PC-9 (cell line): ENCODE measurements around the gene HSD11B1L. TPM values are rescaled to one million over a fixed set of nuclear protein-coding genes. Genes with fewer than 3 reads are reported as not detected.
"Not testable (repeated sequence)": the region's sequence is repeated elsewhere in the genome, so short reads cannot be mapped to it uniquely, and the experiment has no call there.

ENCODE experiments used
- BruUV-seq: library from RNA; stranded (reverse); fragments of 400-500 nt; replicated peaks from 2 replicates; lab custom pipeline; 2021; lab: Mats Ljungman, UMichigan
- CTCF ChIA-PET: fragments of 300-600 bp; sonication (Branson Sonifier 250); formaldehyde crosslinking; loops from one replicate; lab custom pipeline; 2022; ENCODE audit warnings: antibody characterized with exemption; lab: Charles Lee
- POLR2A ChIA-PET: fragments of 300-600 bp; sonication (Branson Sonifier 250); formaldehyde crosslinking; loops from one replicate; lab custom pipeline; 2022; ENCODE audit warnings: antibody characterized with exemption; ENCODE audit not compliant: unreplicated experiment; lab: Charles Lee
- DNase-seq, 2 experiments: peaks; one replicate each; pipeline versions ENCODE4 v3.0.0 to v3.0.0-alpha.2; 2015 to 2022; ENCODE audit warnings: mixed read lengths in 1 of 2
- H2AFZ ChIP-seq: fragments of 200-600 bp; sonication (generic); 2 replicates; pipeline ENCODE4 v1.8.1; 2017; ENCODE audit warnings: antibody characterized with exemption
- H3F3A ChIP-seq: fragments of 200-600 bp; sonication (generic); 2 replicates; pipeline ENCODE4 v1.8.1; 2017; ENCODE audit warnings: antibody characterized with exemption, mild to moderate bottlenecking, low read depth; ENCODE audit not compliant: insufficient read depth
- H3K27ac ChIP-seq: fragments of 200-600 bp; sonication (generic); 2 replicates; pipeline ENCODE4 v1.6.1; 2016; ENCODE audit warnings: mixed run types
- H3K27me3 ChIP-seq: fragments of 200-600 bp; sonication (generic); 2 replicates; pipeline ENCODE4 v1.6.1; 2016; ENCODE audit warnings: low read depth, mixed run types; ENCODE audit not compliant: insufficient read depth
- H3K36me3 ChIP-seq: fragments of 200-600 bp; sonication (generic); 2 replicates; pipeline ENCODE4 v1.6.1; 2016; ENCODE audit warnings: low read depth, mixed run types
- H3K4me1 ChIP-seq: fragments of 200-600 bp; sonication (generic); replicated peaks from 2 replicates; pipeline ENCODE4 v1.6.1; 2016; ENCODE audit warnings: mixed run types; ENCODE audit not compliant: insufficient read depth
- H3K4me2 ChIP-seq: fragments of 200-600 bp; sonication (generic); 2 replicates; pipeline ENCODE4 v1.6.1; 2017; ENCODE audit warnings: mixed run types
- H3K4me3 ChIP-seq: fragments of 200-600 bp; sonication (generic); 2 replicates; pipeline ENCODE4 v1.6.1; 2016; ENCODE audit warnings: mixed run types
- H3K79me2 ChIP-seq: fragments of 200-600 bp; sonication (generic); 2 replicates; pipeline ENCODE4 v1.6.1; 2017; ENCODE audit warnings: low read depth, mixed run types
- H3K9me2 ChIP-seq: fragments of 200-600 bp; sonication (generic); 2 replicates; pipeline ENCODE4 v1.8.1; 2017; ENCODE audit warnings: mild to moderate bottlenecking; ENCODE audit not compliant: insufficient read depth
- H3K9me3 ChIP-seq: fragments of 200-600 bp; sonication (generic); 2 replicates; pipeline ENCODE4 v1.8.1; 2016; ENCODE audit warnings: low read depth; ENCODE audit not compliant: insufficient read depth
- H4K20me1 ChIP-seq: fragments of 200-600 bp; sonication (generic); 2 replicates; pipeline ENCODE4 v1.8.1; 2017; ENCODE audit not compliant: insufficient read depth
- CTCF ChIP-seq: fragments of 200-600 bp; sonication (generic); conservative IDR thresholded peaks from 2 replicates; pipeline ENCODE4 v1.6.1; 2017; ENCODE audit warnings: mixed run types, antibody characterized with exemption, mild to moderate bottlenecking, moderate library complexity
- EZH2 ChIP-seq: fragments of 200-600 bp; sonication (generic); IDR thresholded peaks from 2 replicates; pipeline ENCODE4 v1.8.0; 2017; ENCODE audit warnings: antibody characterized with exemption, low read depth
- intact Hi-C: fragments of 100-400 bp; cut with micrococcal nuclease; formaldehyde crosslinking; loops from one replicate; pipeline ENCODE4 v1.10.0; 2022; ENCODE audit not compliant: unreplicated experiment
- total RNA-seq: library from RNA; stranded (reverse); gene quantifications from 2 replicates; pipeline ENCODE4 v1.2.3, GENCODE V29; 2021

HSD11B1L gene
- total RNA-seq, 1 experiment from 2014 or later, result 7.5 TPM

- Histone ChIP-seq H3K4me1 (peaks cover 9% of the 10 kb centered on the region), H3K4me3 (peak within 1 kb of the TSS; percentile 97), H3K9me3 (no peaks in the 10 kb centered on the region), H3K9me2 (no peaks in the 10 kb centered on the region), H3K4me2 (peak within 1 kb of the TSS; percentile 97), H3F3A (peaks cover 23% of the 10 kb centered on the region), H3K79me2 (peaks cover 42% of the 10 kb centered on the region), H4K20me1 (peaks cover 17% of the 10 kb centered on the region), H2AFZ (peak within 1 kb of the TSS; percentile 87), H3K36me3 (peaks cover 4% of the 10 kb centered on the region; the same call in 1 of the 2 replicates), H3K27ac (peak within 1 kb of the TSS; percentile 99), H3K27me3 (no peaks in the 10 kb centered on the region)
- DNase-seq, result peak; percentile 90 to 92
- no peak for TF ChIP-seq EZH2
- peak; percentile 70 for TF ChIP-seq CTCF
- no TSS peak for BruUV-seq
- ChIA-PET POLR2A (interaction anchor here (0.5 to 0.9 kb wide), 7 partner anchors 8 to 849 kb away, joined by 3 to 5 read pairs (median 3); partner anchors contain the start of genes RPL36, SAFB and SAFB2), CTCF (interaction anchor here (0.6 kb wide), 2 partner anchors 20 to 718 kb away, joined by 5 read pairs; no protein-coding TSS in a partner anchor)
- intact Hi-C loops, result no loop called here
These were observed 39.3 kb downstream of the HSD11B1L start, which contains the start of the genes CATSPERD and LONP1 for GRCh38 chr19:5719961-5720790. Gene CATSPERD, plus strand, starts transcription at chr19:5720637. Its CDS starts 101 bp downstream, at chr19:5720738. Gene LONP1, minus strand, starts transcription at chr19:5720146. Its CDS starts 14 bp downstream, at chr19:5720132.

- Histone ChIP-seq H3K4me1 (no peaks in the 10 kb centered on the region), H4K20me1 (no peaks in the 10 kb centered on the region), H3K9me3 (no peaks in the 10 kb centered on the region), H3K27me3 (no peaks in the 10 kb centered on the region), H3K4me3 (no peak overlapping the region), H3K4me2 (no peak overlapping the region), H3K36me3 (no peaks in the 10 kb centered on the region), H2AFZ (no peak overlapping the region), H3K9me2 (no peaks in the 10 kb centered on the region), H3F3A (no peaks in the 10 kb centered on the region), H3K79me2 (no peaks in the 10 kb centered on the region), H3K27ac (no peak overlapping the region)
- no peak for DNase-seq
- no TSS peak for BruUV-seq
- POLR2A ChIA-PET, result no interaction called here
- TF ChIP-seq CTCF (no peak), EZH2 (no peak)
- CTCF ChIA-PET, result interaction anchor here (0.6 kb wide), 1 partner anchor 637 kb away, joined by 3 read pairs; no protein-coding TSS in a partner anchor
- intact Hi-C loops, result no loop called here
These were observed 46.7 kb downstream of the HSD11B1L start for GRCh38 chr19:5727453-5728050.

- DNase-seq, H4K20me1 ChIP-seq, H3K27ac ChIP-seq, H3K36me3 ChIP-seq, H3K9me2 ChIP-seq, H3K79me2 ChIP-seq, CTCF ChIA-PET, BruUV-seq, H3K4me2 ChIP-seq, H3K27me3 ChIP-seq, H3K4me3 ChIP-seq, intact Hi-C loops, H3K9me3 ChIP-seq, H3F3A ChIP-seq, H2AFZ ChIP-seq, POLR2A ChIA-PET, H3K4me1 ChIP-seq: not testable (repeated sequence)
These were observed 52.3 kb downstream of the HSD11B1L start for GRCh38 chr19:5733172-5733571.

Other genes starting within 250 kb of the HSD11B1L start
- gene ZNRF4, start 225.6 kb upstream of the HSD11B1L start, total RNA-seq, result not detected in 2 replicates
- gene TINCR, start 113.1 kb upstream of the HSD11B1L start, total RNA-seq, result 4.4 and 8.0 TPM in 2 replicates
- 43.1 and 66.1 TPM in 2 replicates for gene SAFB2, start 58.3 kb upstream of the HSD11B1L start, total RNA-seq
- 68.7 and 88.7 TPM in 2 replicates for gene SAFB, start 57.9 kb upstream of the HSD11B1L start, total RNA-seq
- gene MICOS13, start 511 bp upstream of the HSD11B1L start, total RNA-seq, result 31.1 and 34.7 TPM in 2 replicates
- gene RPL36, start 9.3 kb downstream of the HSD11B1L start, total RNA-seq, result 772 and 787 TPM in 2 replicates
- 78.2 and 140 TPM in 2 replicates for gene LONP1, start 39.1 kb downstream of the HSD11B1L start, total RNA-seq
- gene CATSPERD, start 39.6 kb downstream of the HSD11B1L start, total RNA-seq, result not detected in 2 replicates
- gene PRR22, start 103.7 kb downstream of the HSD11B1L start, total RNA-seq, result 4.5 and 4.6 TPM in 2 replicates
- 27.1 and 29.2 TPM in 2 replicates for gene DUS3L, start 110.1 kb downstream of the HSD11B1L start, total RNA-seq
- 1.9 and 3.5 TPM in 2 replicates for gene NRTN, start 124.0 kb downstream of the HSD11B1L start, total RNA-seq
- 0.43 and 0.55 TPM in 2 replicates for gene FUT6, start 158.7 kb downstream of the HSD11B1L start, total RNA-seq
- 28.5 and 28.7 TPM in 2 replicates for gene FUT3, start 170.4 kb downstream of the HSD11B1L start, total RNA-seq
- gene FUT5, start 189.5 kb downstream of the HSD11B1L start, total RNA-seq, result 0.28 TPM in 1 of 2 replicates, not detected in the other
- gene NDUFA11, start 222.8 kb downstream of the HSD11B1L start, total RNA-seq, result 169 and 181 TPM in 2 replicates
- 6.2 and 7.1 TPM in 2 replicates for gene VMAC, start 223.8 kb downstream of the HSD11B1L start, total RNA-seq
- gene CAPS, start 233.2 kb downstream of the HSD11B1L start, total RNA-seq, result 32.0 and 41.5 TPM in 2 replicates